Smooth muscle cell (in vitro differentiated cells): ENCODE measurements around the gene ALX3. TPM values are rescaled to one million over a fixed set of nuclear protein-coding genes. Genes with fewer than 3 reads are reported as not detected.

Source experiments
- DNase-seq: peaks from one replicate; lab custom pipeline; 2025; ENCODE audit not compliant: unreplicated experiment; lab: John Stamatoyannopoulos, UW
- H2AFZ ChIP-seq: fragments of 200-600 bp; sonication (generic); 2 replicates; pipeline ENCODE4 v1.6.0; 2016; ENCODE audit warnings: antibody characterized with exemption, low read depth, mild to moderate bottlenecking
- H3F3A ChIP-seq: fragments of 200-600 bp; sonication (generic); 2 replicates; pipeline ENCODE4 v1.6.0; 2017; ENCODE audit warnings: antibody characterized with exemption, low read depth
- H3K27ac ChIP-seq: fragments of 200-600 bp; sonication (generic); 2 replicates; pipeline ENCODE4 v1.5.1; 2016; ENCODE audit warnings: low read depth, mild to moderate bottlenecking
- H3K27me3 ChIP-seq: fragments of 200-600 bp; sonication (generic); 2 replicates; pipeline ENCODE4 v1.6.1; 2016; ENCODE audit warnings: low read depth, mild to moderate bottlenecking
- H3K36me3 ChIP-seq: fragments of 200-600 bp; sonication (generic); 2 replicates; pipeline ENCODE4 v1.5.1; 2016; ENCODE audit warnings: low read depth
- H3K4me1 ChIP-seq: fragments of 200-600 bp; sonication (generic); 2 replicates; pipeline ENCODE4 v1.5.1; 2016; ENCODE audit warnings: low read depth
- H3K4me2 ChIP-seq: fragments of 200-600 bp; sonication (generic); 2 replicates; pipeline ENCODE4 v1.6.0; 2016; ENCODE audit warnings: mild to moderate bottlenecking
- H3K4me3 ChIP-seq: fragments of 200-600 bp; sonication (generic); 2 replicates; pipeline ENCODE4 v1.5.1; 2016; ENCODE audit warnings: mild to moderate bottlenecking
- H3K79me2 ChIP-seq: fragments of 200-600 bp; sonication (generic); 2 replicates; pipeline ENCODE4 v1.6.0; 2016; ENCODE audit warnings: low read depth, mild to moderate bottlenecking
- H3K9ac ChIP-seq: fragments of 200-600 bp; sonication (generic); 2 replicates; pipeline ENCODE4 v1.6.0; 2016; ENCODE audit warnings: low read depth
- H3K9me3 ChIP-seq: fragments of 200-600 bp; sonication (generic); replicated peaks from 2 replicates; pipeline ENCODE4 v1.5.1; 2016; ENCODE audit warnings: low read depth
- H4K20me1 ChIP-seq: fragments of 200-600 bp; sonication (generic); 2 replicates; pipeline ENCODE4 v1.6.0; 2016; ENCODE audit warnings: low read depth
- WGBS: methylation state at CpG from one replicate; pipeline ENCODE4 v1.1.7; 2016; ENCODE audit warnings: low lambda C conversion rate; 5-methylcytosine and 5-hydroxymethylcytosine counted together
- polyA plus RNA-seq: library from polyadenylated mRNA; unstranded; fragments of >200 nt; fragmentation: Nextera tagmentation; extraction: Ambion mirVana; gene quantifications from 2 replicates; pipeline ENCODE4 v1.2.1, GENCODE V29; 2016
- total RNA-seq: library from RNA; depleted of rRNA; stranded (reverse); fragments of >200 nt; gene quantifications from 2 replicates; pipeline ENCODE4 v1.2.3, GENCODE V29; 2014
- TF ChIP-seq, protein P1 (sequence below): fragments of 200-600 bp; sonication (generic); IDR thresholded peaks from 2 replicates; pipeline ENCODE4 v1.5.1; 2017; ENCODE audit warnings: borderline replicate concordance, mild to moderate bottlenecking, antibody characterized with exemption; ENCODE audit not compliant: insufficient read depth, poor library complexity, severe bottlenecking

ALX3 gene
- total and polyA plus RNA-seq, 2 experiments from 2014 or later, result not detected

- TF ChIP-seq, protein P1, sequence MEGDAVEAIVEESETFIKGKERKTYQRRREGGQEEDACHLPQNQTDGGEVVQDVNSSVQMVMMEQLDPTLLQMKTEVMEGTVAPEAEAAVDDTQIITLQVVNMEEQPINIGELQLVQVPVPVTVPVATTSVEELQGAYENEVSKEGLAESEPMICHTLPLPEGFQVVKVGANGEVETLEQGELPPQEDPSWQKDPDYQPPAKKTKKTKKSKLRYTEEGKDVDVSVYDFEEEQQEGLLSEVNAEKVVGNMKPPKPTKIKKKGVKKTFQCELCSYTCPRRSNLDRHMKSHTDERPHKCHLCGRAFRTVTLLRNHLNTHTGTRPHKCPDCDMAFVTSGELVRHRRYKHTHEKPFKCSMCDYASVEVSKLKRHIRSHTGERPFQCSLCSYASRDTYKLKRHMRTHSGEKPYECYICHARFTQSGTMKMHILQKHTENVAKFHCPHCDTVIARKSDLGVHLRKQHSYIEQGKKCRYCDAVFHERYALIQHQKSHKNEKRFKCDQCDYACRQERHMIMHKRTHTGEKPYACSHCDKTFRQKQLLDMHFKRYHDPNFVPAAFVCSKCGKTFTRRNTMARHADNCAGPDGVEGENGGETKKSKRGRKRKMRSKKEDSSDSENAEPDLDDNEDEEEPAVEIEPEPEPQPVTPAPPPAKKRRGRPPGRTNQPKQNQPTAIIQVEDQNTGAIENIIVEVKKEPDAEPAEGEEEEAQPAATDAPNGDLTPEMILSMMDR, result peak; percentile 87
- no peak overlapping the region for H3K9ac ChIP-seq
- peaks cover 1% of the 10 kb centered on the region for H3K36me3 ChIP-seq
- peaks cover 50% of the 10 kb centered on the region for H4K20me1 ChIP-seq
- DNase-seq, result peak; percentile 16
- no peaks in the 10 kb centered on the region for H3K79me2 ChIP-seq
- no peaks in the 10 kb centered on the region for H3K27me3 ChIP-seq
- 87% methylated on average over 16 of the region's 16 CpGs for WGBS
- H3F3A ChIP-seq, result peaks cover 11% of the 10 kb centered on the region
- H3K4me1 ChIP-seq, result peaks cover 9% of the 10 kb centered on the region
- no peak overlapping the region for H2AFZ ChIP-seq
- no peak overlapping the region for H3K4me3 ChIP-seq
- no peak overlapping the region for H3K4me2 ChIP-seq
- no peaks in the 10 kb centered on the region for H3K9me3 ChIP-seq
- no peak overlapping the region for H3K27ac ChIP-seq
These were observed 16.7 kb downstream of the ALX3 start for GRCh38 chr1:110053552-110054428.

GRCh38 chr1:110051262-110051648, 19.2 kb downstream of the ALX3 start:
- Histone ChIP-seq H3K4me3 (no peak overlapping the region), H4K20me1 (peaks cover 24% of the 10 kb centered on the region), H3K9me3 (no peaks in the 10 kb centered on the region), H2AFZ (no peak overlapping the region), H3K79me2 (no peaks in the 10 kb centered on the region), H3K36me3 (peaks cover 14% of the 10 kb centered on the region), H3F3A (peaks cover 6% of the 10 kb centered on the region), H3K4me2 (no peak overlapping the region), H3K27me3 (no peaks in the 10 kb centered on the region), H3K27ac (no peak overlapping the region), H3K9ac (no peak overlapping the region), H3K4me1 (no peaks in the 10 kb centered on the region)
- WGBS, result 72% methylated on average over 2 of the region's 2 CpGs
- no peak for DNase-seq
- TF ChIP-seq, protein P1, result no peak

DNA sequence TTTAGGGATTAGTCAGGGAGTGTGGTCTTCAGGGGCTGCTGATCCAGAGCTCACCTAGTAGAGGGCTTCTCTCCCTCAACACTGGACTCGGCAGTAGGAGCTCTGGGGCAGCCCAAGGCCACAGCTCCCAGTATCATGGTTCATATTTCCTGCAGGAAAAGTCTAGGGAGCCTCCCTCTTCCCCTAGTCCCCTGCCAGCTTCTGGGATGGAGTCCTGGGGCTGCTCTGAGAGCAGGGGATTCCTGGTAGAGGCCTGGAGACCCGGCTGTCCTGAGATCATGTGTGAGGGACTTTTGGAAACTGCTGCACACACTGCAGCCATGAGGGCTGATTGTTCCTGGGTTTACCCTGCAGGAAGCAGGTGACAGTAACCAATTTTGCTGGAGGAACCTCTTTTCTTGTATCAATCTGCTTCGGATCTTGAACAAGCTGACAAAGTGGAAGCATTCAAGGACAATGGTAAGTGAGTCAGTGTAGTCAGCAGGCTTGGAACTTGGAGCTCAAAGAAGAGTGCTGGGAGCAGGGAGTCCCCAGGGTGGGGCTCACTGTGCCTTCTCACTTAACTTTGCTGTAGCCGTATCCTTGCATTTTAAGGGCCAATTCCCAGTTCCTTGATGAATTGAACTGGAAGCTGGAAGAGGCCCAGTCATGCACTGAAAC, 19.7 kb downstream of the ALX3 start:
- Histone ChIP-seq H3K79me2 (no peaks in the 10 kb centered on the region), H3K4me2 (no peak overlapping the region), H2AFZ (no peak overlapping the region), H3K4me3 (no peak overlapping the region), H3F3A (peaks cover 6% of the 10 kb centered on the region), H3K9ac (no peak overlapping the region), H3K36me3 (peaks cover 14% of the 10 kb centered on the region), H3K4me1 (no peaks in the 10 kb centered on the region), H3K27ac (no peak overlapping the region), H3K9me3 (no peaks in the 10 kb centered on the region), H3K27me3 (no peaks in the 10 kb centered on the region), H4K20me1 (peaks cover 19% of the 10 kb centered on the region)
- WGBS, result 96% methylated on average over 4 of the region's 4 CpGs
- TF ChIP-seq, protein P1, result no peak
- DNase-seq, result no peak
